ENCODE measurements around the gene TFIP11. TPM values are rescaled to one million over a fixed set of nuclear protein-coding genes. Genes with fewer than 3 reads are reported as not detected.

TFIP11 gene
- total and polyA plus RNA-seq, 2 of the 8 experiments (the other 6 are each of a cell fraction or from before 2014, with no cell fraction given), result 18.1 to 28.3 TPM

DNA sequence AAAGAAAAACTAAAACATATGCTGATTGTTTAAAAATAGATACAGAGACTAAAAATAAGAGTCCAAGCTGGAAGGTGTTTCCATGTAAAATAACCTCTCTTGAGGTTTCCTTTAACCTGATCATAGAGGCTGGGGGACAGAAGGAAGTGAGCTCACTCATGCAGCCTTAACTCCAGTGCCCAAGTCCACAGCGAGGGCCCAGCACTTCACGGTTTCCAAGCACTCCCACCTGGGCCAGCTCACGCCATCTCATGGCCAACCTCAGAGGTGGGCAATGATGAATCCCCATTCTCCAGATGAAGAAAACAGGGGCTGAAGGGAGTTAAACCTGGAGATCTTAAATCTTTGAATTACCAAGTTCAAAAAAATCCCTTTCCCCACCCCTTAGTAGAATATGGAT is 14.9 kb upstream of the TFIP11 start:
- ChIA-PET POLR2A (ENCODE audit: partially characterized antibody) (interaction anchor here (1.2 to 1.6 kb wide), 3 partner anchors 11 to 26 kb away, joined by 3 read pairs; no protein-coding TSS in a partner anchor), CTCF (ENCODE audit: partially characterized antibody) (interaction anchor here (1.0 to 1.5 kb wide), 2 partner anchors 9 to 142 kb away, joined by 3 to 4 read pairs; no protein-coding TSS in a partner anchor)
- no peak overlapping the region for H3K23ac ChIP-seq (ENCODE audit: insufficient read length)
- H3K27me3 ChIP-seq (replicated peaks in 1 of 4; ENCODE audit: control insufficient read depth in 3 of 4, extremely low read depth in 1 of 4, insufficient read depth in 3 of 4, low read length in 3 of 4), result no peaks in the 10 kb centered on the region; a peak in 1 of 7 replicates
- no peak overlapping the region for H2AK5ac ChIP-seq (ENCODE audit: low read depth, low read length)
- H3K79me2 ChIP-seq (ENCODE audit: control insufficient read depth in 1 of 2, insufficient read depth in 2 of 2, low read length in 2 of 2), result no peaks in the 10 kb centered on the region
- no peaks in the 10 kb centered on the region for H3K4me1 ChIP-seq (replicated peaks in 1 of 4; ENCODE audit: control insufficient read depth in 3 of 4, insufficient read depth in 4 of 4, low read length in 3 of 4)
- no peak overlapping the region for H3K56ac ChIP-seq (replicated peaks; ENCODE audit: insufficient read length, low read depth, low read length)
- no peak overlapping the region for H4K91ac ChIP-seq (replicated peaks; ENCODE audit: insufficient read length, low read length)
- no peak overlapping the region for H2BK5ac ChIP-seq (ENCODE audit: low read depth, low read length)
- H3K9ac ChIP-seq (replicated peaks in 1 of 4; ENCODE audit: extremely low read depth in 1 of 4, low read depth in 3 of 4, low read length in 3 of 4), result no peak overlapping the region
- H3K27ac ChIP-seq (ENCODE audit: low read depth, low read length), result no peak overlapping the region
- FAIRE-seq, result no peak
- H3K9me3 ChIP-seq (ENCODE audit: insufficient read depth in 2 of 2, low read depth in 1 of 2, low read length in 1 of 2), result no peaks in the 10 kb centered on the region
- no peak overlapping the region for H2BK15ac ChIP-seq (ENCODE audit: low read length)
- H3K79me1 ChIP-seq (ENCODE audit: low read depth, low read length), result no peaks in the 10 kb centered on the region
- H3K4ac ChIP-seq (replicated peaks; ENCODE audit: insufficient read length, low read depth, low read length), result no peak overlapping the region
- TF ChIP-seq JUND (IDR thresholded peaks at IDR 0.05; ENCODE audit: low read length), result no peak
- no peak for TF ChIP-seq HDAC2 (IDR thresholded peaks at IDR 0.05; ENCODE audit: borderline replicate concordance in 1 of 2, low read depth in 2 of 2, low read length in 2 of 2)
- no peak for TF ChIP-seq SP1 (IDR thresholded peaks at IDR 0.05; ENCODE audit: low read depth, low read length)
- TF ChIP-seq NRF1 (IDR thresholded peaks at IDR 0.05; ENCODE audit: low read depth, low read length), result no peak
- no peak for TF ChIP-seq TAF1 (IDR thresholded peaks at IDR 0.05; ENCODE audit: low read depth, low read length)
- TF ChIP-seq ATF3 (IDR thresholded peaks at IDR 0.05; ENCODE audit: insufficient read depth, low read depth, low read length), result no peak
- no peak for TF ChIP-seq KDM1A (IDR thresholded peaks at IDR 0.05; ENCODE audit: borderline replicate concordance, low read length)
- no peak for TF ChIP-seq POLR2AphosphoS5 (IDR thresholded peaks at IDR 0.05; ENCODE audit: low read depth, low read length)
- no peak for TF ChIP-seq TAF7 (optimal IDR thresholded peaks at IDR 0.05; ENCODE audit: borderline replicate concordance, low read depth, low read length)
- TF ChIP-seq KDM5A (IDR thresholded peaks at IDR 0.05; ENCODE audit: low read length), result no peak
- TF ChIP-seq, protein P1, sequence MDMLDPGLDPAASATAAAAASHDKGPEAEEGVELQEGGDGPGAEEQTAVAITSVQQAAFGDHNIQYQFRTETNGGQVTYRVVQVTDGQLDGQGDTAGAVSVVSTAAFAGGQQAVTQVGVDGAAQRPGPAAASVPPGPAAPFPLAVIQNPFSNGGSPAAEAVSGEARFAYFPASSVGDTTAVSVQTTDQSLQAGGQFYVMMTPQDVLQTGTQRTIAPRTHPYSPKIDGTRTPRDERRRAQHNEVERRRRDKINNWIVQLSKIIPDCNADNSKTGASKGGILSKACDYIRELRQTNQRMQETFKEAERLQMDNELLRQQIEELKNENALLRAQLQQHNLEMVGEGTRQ (IDR thresholded peaks at IDR 0.05; ENCODE audit: low read length), result no peak
- H4K8ac ChIP-seq (ENCODE audit: extremely low read depth, insufficient read depth, low read length), result no peak overlapping the region
- H3K4me3 ChIP-seq (ENCODE audit: extremely low read depth in 1 of 4, insufficient read depth in 2 of 4, low read depth in 3 of 4, low read length in 4 of 4), result no peak overlapping the region
- no peak overlapping the region for H3K4me2 ChIP-seq (ENCODE audit: insufficient read depth in 1 of 2, low read depth in 2 of 2, low read length in 2 of 2)
- H2BK20ac ChIP-seq (ENCODE audit: low read length), result no peak overlapping the region
- no peak overlapping the region for H3K14ac ChIP-seq (ENCODE audit: insufficient read length)
- H2BK120ac ChIP-seq (replicated peaks; ENCODE audit: low read depth, low read length), result no peak overlapping the region
- no peak overlapping the region for H3K18ac ChIP-seq (ENCODE audit: extremely low read depth, low read length)
- DNase-seq (ENCODE audit: low read depth in 1 of 2, low spot score in 2 of 2), result no peak
- 79% methylated on average over 3 of the region's 3 CpGs; no CpG with 5 or more reads in 1 of the 2 experiments for WGBS, 2 experiments (ENCODE audit: extremely low coverage in 1 of 2, insufficient coverage in 1 of 2, insufficient read length in 1 of 2, insufficient replicate concordance in 2 of 2, low coverage in 1 of 2, low lambda C conversion rate in 2 of 2, missing lambda C conversion rate in 1 of 2)
- H3K36me3 ChIP-seq (ENCODE audit: control insufficient read depth in 2 of 4, insufficient read depth in 4 of 4, low read length in 3 of 4), result peaks cover 6 to 59% (median 40%) of the 10 kb centered on the region in 4 experiments; a peak in 6 of 8 replicates
- no peak overlapping the region for H2AFZ ChIP-seq (ENCODE audit: low read length)
- no peak overlapping the region for H2BK12ac ChIP-seq (ENCODE audit: low read depth, low read length)
- no peaks in the 10 kb centered on the region for H3K23me2 ChIP-seq (ENCODE audit: low read depth, low read length)
- H4K5ac ChIP-seq (ENCODE audit: insufficient read length, low read depth, low read length), result no peak overlapping the region
- peaks cover 0 to 3% of the 10 kb centered on the region in 2 experiments for H4K20me1 ChIP-seq (replicated peaks in 1 of 2; ENCODE audit: control insufficient read depth in 1 of 2, insufficient read depth in 2 of 2, low read length in 2 of 2)
